ENCODE measurements around the gene TNFSF13.
"Not testable (repeated sequence)": the region's sequence is repeated elsewhere in the genome, so short reads cannot be mapped to it uniquely, and the experiment has no call there.

TNFSF13 gene

DNA sequence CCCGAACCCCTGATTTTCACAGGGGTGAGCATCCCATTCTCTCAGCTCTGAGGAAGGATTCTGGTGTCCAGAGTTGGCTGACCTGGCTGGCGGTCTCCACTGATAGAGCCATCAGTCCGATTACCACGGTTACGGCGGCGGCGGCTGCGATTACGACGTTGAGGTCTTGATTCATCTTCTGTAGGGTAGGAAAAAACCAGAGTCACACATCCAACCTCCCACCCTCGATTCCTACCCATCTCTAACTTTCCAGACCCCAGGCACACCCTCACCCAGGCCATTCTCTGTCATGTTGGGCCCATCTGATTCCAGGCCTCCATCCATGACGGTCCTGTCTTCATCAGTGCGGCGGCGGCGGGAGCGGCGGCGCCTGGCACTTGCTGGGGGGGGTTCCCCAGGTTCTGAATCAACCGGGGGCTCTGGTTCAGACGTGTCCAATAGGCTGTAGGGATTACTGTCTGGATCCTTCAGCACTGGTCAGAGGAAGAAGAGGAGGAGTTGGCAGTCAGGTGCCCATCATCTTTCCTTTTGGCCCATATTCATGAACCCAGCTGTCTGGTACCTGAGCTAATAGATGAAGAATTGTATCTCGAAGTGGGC, 34.0 kb downstream of the TNFSF13 start:
- no peak for DNase-seq

DNA sequence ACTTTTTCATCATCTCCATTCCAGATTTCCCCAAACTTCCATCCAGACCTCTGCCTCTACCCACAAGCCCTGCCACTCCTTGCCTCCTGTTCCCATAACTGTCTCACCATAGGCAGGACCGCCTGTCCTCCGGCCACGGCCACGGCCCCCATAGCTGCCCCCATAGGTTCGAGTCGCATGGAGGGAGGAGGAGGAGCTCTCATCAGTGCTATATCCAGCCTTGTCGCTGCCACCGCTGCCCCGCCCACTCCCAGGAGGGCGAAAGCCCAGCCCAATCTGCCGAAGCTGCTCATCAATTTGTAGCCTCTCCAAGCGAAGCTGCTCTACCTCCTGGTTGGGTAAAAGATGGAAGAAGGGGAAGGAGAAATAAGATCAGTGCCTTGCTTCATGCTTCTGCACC, 34.7 kb downstream of the TNFSF13 start:
- no peak for DNase-seq

DNA sequence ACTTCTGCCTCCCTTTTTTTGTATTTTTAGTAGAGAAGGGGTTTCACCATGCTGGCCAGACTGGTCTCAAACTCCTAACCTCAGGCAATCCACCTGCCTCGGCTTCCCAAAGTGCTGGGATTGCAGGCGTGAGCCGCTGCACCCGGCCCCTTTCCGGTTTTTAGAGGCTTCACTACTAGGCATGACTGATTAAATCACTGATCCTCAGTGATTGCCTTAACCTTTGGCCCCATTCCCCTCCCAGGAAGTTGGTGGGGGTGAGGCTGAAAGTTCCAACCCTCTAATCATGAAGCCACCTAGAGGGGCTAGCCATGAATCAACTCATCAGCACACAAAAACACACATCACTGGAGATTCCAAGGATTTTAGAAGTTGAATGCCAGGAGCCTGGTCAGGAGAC, 39.0 kb downstream of the TNFSF13 start:
- DNase-seq: not testable (repeated sequence)

DNA sequence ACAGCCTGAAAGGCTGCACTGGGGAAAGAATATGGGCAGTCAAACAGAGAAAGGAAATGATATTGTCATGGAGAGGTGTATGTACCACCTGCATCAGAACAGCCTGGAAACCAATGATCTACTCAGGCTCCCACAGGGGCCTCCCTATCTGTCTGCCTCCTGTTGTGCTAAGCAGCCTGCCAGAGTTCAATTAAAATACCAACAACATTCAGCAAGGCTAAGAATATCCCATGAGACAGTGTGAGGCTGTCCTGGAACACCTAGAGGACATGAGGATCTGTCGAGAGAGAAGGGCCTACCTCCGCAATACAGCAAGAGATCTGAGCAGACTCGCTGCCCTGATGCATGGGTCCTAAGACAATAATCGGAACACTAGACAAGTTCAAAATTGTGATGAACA, 47.7 kb downstream of the TNFSF13 start:
- no peak for DNase-seq

DNA sequence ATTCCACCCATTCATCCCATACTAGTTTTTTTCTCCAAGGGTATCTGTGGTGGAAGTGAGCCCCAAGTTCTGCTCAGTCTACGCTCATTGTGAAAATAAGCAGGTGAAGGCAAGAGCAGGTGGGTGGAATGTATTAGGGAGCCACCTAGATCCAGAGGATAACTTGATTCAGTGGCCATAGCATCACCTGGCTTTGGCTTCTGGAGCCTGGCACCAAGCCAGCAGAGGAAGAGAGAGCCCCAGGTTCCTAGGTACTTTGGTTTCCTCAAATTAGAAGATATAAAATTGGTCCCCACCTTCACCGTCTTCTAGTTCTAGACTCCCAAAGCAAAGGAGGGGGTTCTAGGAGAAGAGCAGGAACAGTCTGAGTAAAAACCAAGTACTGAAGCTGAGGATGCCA, 52.1 kb downstream of the TNFSF13 start:
- DNase-seq: no peak
